T-helper 9 cell (primary cell): ENCODE measurements around the gene USP31.

Experiments
- DNase-seq: peaks from one replicate; pipeline ENCODE4 v3.0.0-alpha.2; 2020

Gene USP31

DNA sequence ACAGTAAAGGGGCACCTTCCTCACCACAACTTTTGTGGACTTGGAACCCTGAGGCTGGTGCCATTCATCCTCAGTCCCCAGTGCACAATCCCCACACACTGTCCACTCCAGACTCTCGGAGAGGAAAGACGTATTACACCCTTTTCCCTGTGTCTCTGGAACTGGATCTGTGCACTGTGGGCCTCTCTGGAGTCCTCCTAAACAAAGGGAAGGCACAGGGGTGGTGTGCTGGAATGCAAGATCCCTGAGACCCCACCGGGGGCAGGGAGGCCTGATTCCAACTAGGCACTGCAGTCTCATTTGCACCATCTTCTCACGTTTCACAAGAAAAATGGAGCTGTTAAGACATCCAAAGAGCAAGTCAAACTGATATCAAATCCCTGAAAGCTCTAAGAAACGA is 89.8 kb downstream of the USP31 start:
- DNase-seq, result no peak

DNA sequence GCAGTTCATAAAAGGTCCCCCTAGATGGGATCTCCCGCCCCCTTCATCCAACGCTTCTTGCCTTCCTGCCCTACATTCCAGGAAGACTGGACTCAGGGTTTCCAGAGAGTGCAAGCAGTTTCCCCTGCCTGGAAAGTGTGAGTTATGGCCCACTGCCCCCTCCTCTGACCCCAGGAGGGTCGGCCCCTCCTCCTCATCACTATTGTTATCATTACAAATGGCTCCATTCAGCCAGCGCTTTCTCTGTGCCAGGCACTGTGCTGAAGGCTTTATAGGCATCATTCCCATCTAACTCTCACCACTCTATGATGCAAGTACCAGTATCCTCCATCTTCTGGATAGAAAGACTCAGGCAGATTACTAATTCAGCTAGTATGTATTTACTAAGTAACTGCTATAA is 90.7 kb downstream of the USP31 start:
- no peak for DNase-seq

DNA sequence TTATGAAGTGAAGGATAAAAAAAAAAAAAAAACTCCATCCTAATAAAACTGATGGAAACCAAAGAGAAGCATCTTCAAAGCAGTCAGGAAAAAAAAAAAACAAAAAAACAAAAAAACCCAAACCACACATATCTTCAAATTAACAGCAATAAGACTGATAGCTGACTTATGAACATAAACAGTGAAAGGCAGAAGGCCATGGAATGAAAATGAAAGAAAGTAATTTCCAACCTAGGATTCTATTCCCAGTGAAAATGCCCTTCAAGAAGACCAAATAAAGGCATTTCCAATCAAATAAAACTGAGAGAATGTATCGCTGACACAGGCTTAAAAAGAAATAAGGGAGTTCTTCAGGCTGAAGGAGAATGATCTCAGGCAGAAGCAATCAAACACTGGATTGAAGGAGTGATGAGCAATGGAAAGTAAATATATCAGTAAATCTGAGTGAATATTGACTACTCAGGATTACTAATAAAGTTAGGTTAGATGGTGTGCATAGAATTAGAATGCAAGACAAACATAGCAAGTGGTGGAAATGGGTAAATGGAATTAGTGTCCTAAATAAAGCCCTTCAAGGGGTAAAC is 92.1 kb downstream of the USP31 start:
- no peak for DNase-seq

DNA sequence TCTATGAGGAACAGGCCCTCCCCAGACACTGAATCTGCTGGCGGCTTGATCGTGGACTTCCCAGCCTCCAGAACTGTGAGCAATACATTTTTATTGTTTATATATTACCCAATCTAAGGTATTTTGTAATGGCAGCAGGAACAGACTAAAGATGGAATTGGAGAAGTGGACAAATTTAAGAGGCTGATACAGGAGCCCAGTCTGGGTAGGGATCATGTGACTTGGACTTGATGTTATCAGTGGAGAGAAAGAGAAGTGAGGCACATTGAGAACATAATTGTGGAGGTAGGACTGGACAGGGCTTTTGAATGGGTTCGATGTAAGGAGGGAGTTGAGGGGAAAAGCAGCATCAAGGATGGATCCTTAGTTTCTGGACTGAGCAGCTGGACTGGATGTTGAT is 93.8 kb downstream of the USP31 start:
- no peak for DNase-seq

DNA sequence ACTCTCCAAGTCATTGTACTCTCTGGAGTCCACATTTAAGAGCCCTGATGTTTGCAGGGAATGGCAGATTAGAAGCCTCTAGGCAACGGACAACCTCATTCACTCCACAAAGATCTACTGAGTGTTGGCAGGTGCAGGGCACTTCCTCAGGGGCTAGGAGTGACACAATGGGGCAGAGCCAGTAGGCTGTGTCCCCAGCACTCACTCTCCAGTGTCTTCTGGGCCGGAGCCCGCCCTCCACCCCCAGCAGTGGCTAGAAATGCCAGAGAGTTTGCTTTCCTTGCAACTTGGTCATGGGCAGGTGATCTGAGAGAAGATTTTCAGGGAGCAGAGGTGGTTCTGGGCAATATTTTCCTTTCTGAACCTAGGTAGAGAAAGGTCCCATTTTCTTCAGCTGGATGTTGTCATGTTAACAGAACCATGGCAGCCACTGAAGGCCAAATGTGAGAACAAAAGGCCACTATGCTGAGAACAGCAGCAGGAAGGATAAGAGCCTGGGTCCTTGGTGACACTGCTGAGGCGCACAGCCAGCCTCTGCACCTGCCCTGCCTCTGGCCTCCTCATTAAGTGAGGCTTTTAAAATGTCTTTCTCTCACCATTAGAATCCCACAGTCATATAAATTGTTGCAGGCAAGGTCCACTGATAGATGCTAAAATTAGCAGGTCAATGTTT is 96.2 kb downstream of the USP31 start:
- DNase-seq, result no peak

DNA sequence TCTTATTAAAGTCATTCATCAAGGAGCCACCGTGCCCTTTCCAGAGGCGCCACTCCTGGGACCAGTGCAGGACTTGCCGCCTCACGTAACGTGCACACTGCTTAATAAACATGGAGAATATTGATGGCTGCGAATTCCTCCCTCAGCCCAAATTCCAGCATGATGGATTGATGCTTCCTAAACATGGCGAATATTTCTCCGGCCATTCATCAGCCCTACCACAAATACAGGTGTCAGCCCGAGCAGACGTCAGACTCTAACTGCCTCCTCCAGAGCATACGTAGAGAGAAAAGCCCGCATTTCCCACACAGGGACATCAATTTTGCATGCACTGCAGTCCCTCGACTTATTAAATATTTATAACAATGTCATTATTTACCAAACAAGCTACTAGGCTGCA is 97.0 kb downstream of the USP31 start:
- no peak for DNase-seq

DNA sequence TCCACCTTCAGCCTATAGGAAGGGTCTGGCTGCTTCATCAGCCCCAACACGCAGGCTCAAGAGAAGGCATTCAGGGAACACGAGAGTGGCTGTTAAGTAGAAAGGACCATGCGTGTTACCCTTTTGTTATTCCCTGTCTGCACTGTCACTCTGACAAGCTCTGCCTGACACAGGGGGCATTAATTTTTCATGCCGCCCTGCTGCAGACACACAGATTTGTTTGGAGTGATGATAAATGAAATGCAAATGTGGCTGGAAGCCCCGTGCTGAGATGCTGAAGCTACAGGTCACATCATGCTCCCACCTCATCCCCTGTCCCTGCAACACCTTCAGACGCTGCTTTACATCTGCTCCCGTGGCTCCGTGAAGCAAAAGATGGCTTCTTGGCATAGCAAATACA is 97.7 kb downstream of the USP31 start:
- no peak for DNase-seq

DNA sequence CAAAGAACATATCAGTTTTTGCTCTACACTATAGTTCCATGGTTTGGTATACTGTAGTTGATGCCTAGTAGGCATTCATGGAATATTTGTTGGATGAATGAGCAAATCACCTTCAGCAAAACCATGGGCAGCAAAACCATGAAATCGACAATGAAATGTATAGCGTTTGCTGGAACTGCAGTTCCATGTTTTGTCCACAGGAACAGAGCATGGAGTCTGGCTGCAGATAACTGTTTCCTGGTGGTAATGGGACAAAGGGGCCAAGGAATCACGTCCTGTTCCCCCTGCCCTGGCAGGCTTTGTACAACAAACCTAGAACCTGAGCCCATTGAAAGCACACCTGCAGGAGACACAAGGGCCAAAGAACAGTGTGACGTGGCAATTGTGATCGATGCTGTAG is 101.1 kb downstream of the USP31 start:
- no peak for DNase-seq

DNA sequence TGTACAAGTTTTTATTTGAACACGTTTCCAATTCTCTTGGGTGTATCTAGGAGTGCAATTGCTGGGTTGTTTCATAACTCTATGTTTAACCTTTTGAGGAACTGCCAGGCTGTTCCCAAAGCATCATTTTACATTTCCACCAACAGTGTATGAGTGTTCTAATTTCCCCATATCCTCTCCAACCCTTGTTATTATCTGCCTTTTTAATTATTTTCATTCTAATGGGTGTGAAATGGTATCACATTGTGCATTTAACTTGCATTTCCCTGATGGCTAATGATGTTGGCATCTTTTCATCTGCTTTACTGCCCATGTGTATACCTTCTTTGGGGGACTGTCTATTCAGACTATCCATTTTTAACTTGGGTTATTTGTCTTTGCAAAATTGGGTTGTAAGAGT is 104.2 kb downstream of the USP31 start:
- no peak for DNase-seq

DNA sequence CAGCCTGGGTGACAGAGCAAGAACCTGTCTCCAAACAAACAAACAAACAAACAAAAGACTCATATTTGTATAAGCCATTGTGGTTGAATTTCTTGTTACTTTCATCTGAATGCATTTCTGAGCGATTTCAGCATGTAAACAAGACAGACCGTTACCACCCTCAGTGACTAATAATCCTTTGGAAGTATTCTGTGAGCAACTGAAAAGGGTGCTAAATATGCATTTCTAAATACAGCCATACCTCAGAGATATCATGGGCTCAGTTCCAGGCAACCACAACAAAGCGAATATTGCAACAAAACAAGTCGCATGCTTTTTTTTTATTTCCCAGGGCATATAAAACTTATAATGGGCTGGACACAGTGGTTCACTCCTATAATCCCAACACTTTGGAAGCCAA is 109.0 kb downstream of the USP31 start:
- DNase-seq, result no peak

DNA sequence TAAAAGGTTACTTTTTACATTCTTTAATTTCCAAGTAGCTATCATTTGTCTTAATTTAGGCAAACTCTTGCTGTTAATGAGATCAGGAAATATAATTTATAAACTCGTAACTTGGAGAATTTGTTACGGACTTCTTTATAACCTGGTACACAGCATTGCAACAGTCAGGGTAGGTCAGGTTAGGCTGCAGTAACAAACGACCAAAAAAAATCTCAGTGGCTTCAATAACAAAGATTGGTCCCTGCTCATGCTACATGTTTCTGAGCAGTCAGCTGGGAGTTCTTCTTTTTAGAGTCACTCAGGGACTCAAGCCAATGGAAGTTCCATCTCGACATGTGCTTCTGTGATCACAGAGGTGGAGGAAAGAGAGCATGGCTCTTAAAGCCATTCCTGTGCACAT is 110.1 kb downstream of the USP31 start:
- DNase-seq, result no peak

DNA sequence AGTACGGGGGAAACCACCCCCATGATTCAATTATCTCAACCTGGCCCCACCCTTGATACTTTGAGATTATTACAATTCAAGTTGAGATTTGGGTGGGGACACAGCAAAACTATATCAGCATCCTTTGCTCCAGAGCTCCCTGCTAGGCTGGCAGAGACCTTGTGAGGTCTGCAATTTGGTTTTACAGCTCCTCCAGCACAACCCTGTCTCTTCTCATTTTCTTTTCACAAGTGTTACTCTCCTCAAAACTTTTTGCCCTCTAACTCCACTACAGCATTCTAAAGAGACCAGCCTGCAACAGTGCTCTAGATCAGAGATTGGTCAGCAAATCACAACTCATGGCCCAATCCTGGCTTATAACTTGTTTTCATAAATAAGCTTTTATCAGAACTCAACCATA is 114.0 kb downstream of the USP31 start:
- no peak for DNase-seq

DNA sequence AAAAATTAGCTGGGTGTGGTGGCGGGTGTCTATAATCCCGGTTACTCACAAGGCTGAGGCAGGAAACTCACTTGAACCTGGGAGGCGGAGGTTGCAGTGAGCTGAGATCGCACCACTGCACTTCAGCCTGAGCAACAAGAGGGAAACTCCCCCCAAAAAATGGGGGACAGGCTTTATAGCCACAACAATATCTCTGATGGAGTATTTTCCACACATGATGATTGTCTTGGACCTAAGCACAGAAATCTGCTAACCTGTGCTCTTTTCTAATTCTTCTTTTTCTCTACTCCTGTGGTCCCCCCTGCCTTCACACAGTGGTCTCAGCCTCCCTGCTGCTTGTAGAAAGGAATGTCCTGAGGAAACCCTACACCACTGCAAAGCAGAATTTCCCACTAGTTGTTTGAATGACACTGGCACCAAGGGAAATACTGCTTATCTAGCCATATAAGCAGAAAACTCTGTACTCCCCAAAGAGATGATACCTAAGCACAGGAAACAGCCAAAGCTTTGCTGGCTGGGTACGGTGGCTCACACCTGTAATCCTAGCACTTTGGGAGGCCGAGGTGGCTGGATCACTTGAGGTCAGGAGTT is 117.6 kb downstream of the USP31 start:
- no peak for DNase-seq

DNA sequence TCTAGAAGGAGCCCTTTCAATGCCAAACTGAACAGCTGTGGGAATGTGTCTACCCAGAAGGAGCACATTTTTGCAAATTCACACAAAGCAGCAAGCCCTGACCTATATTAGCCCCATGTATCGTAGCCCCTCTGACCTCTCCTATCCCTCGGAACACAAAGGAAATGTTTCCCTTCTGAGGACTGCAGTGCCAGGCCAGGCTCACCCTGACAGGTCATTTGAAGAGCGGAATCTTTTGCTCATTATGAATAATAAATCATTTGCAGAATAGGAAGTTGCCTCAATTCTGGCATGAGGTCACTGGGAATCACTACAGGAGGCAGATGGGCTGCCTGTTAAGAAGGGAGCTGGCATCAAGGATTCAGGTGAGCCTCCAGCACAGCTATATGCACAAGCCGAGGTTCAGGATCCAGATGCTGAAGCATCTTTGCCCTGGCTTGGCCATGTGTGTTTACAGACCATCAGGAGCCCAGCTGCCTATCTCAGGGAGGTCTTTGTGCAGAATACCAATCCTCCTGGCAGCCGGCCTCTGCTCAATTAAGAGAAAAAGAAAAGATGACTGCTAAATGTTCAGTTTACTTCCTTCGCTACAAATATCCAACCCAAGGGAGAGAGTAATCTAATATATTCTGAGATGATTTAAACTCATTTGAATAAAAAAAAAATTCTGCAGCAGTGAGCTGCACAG is 119.4 kb downstream of the USP31 start:
- no peak for DNase-seq

DNA sequence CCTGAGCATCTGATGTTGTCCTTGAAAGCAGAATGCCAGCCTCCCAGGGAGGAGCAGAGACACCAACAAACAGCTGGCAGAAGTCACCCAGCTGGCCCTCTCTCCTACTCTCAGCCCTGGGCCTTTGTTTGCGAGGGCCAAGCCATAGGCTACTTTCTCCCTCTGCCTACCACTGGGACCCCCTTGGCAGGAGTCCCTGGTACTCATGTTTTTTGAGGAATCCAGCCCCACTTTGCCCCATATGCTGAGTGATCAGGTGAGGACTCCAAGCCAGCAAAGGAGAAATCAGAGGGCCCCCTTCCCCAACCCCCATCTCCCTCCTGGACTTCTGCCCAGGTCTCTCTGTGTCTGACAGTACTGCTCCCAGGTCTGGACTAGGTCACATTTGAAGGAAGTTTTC is 121.9 kb downstream of the USP31 start:
- DNase-seq, result no peak

DNA sequence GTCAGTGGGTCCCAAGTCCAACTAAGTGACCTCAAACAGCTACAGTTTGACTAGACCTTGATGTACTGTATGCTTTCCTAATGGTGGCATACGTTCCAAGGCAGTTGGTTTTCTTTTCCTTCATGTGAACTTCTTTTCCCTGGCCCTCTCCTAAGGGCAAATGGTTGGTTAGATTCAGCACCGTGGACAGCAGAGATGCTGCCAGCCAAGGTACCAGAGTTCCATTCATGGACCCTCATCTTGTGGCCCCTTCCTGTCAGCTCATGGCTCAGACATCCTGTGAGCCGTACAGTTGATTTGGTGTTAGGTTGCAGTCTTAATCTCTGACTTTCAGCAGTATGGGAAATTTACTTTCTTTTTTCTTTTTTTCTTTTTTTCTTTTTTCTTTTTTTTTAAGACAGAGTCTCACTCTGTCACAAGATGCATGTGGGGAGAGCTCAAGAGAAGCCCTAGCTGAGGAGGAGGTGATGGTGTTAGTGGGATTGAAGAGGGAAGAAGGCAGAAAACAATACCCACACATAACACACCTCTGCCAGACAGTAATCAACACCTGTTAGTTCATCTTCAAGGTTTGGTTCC is 122.4 kb downstream of the USP31 start:
- no peak for DNase-seq

DNA sequence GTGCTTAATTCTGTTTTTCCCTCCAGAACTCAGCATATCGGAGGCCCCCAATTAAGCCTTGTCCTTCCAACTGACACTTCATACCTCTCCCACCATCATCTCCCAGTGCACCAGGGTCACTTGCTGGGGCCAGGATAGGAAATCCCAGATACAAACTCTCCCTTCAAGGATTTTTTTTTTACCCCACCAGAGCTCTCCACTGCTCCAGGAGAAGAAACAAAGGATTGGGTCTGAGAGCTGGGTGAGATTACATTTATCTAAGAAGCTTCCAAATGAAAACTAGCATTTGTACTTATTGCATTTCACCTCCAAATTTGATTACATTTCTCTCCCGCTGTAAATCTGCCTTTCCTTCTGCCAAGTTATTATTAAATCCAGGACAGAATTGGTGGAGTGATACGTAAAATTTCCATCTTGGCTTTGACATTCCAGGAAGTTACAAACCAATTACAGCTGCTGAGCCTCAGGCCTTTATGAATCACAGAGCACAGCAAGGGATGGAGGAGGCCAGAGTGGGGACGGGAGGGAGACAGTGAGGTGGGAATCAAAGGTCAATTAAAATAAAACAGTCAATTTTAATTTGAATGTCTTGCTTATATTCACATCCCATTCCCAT is 123.5 kb downstream of the USP31 start:
- no peak for DNase-seq

DNA sequence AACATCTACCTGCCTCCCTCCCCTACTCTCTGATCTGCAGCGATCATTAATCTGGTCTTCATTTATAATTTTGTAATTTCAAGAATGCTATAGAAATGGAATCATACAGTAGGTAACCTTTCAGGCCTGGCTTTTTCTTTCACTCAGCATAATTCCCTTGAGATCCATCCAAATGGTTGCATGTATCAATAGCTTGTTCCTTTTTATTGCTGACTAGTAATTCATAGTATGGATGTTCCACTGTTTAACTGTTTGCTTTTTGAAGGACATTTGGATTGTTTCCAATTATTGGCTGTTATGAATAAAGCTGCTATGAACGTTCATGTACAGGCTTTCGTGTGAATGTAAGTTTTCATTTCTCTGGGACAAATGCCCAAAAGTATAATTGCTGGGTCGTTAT is 125.2 kb downstream of the USP31 start:
- DNase-seq, result no peak

DNA sequence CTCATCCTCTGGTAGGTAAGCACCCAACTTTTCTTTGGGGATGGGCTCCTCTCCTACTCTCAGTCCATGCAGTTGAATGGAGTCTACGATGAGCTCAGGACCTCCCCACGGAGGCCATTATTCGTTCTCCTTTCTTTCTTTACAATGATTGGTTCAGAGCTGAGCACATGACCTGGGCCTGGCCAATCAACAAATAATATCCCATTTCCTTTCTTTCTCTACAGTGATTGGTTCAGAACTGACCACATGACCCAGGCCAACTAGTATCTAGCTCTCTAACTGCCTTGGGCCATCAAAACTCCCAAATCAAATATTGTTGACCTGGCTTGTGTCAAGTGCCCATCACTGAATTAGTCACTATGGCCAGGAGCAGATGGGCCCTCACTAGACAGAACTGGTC is 129.2 kb downstream of the USP31 start:
- DNase-seq, result no peak

DNA sequence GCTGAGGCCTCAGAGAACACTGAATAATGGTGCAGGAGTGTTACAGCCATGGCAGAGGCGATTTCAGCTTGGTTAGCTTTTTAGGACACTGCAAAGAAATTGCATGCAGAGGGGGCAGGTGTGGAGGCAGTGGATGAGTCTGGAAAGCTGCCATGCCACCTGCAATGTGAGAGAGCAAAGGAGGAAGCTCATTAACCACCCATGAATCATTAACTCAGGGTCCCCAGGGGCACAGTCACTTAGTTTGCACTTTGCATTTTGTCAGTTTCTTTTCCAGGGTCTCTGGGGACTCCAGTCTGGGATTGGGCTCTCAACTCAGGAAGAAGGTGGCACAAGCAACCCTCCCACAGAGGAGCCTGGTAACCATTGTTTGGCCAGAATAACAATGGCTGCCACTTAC is 132.9 kb downstream of the USP31 start:
- no peak for DNase-seq

DNA sequence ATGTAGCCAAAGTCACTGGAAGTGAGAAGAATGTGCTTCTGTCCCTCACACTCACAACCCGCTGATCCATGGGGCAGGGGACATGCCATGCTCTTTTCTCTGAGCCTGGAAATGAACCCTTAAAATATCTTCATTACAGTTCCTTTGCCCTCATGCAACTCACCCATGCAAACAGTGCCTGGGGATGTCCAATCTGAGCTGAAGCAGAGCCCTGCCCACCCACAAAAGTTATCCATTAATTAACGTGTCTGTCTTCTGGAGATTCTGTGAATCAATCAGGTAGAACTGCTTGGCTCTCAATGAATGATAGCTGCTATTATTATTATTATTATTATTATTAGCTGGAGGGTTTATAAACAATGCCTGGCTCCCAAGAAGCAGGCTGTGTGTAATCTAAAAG is 133.7 kb downstream of the USP31 start:
- no peak for DNase-seq

DNA sequence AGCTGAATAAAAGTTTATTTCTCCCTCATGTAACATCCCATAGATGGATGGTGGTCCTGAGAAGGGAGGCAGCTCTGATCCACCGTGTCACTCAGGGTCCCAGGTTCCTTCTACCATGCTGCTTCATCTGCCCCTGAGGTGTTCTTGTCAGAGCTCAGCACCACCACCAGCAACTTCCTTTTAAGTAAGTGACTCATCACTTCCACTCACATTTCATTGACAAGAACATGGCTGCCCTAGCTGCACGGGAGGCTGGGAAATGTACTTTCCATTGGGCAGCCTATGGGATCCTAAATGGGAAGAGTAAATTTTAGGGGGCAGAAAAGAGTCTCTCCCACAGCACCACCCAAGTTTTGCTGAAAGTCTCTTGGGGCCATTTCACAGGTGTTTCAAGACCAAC is 134.7 kb downstream of the USP31 start:
- DNase-seq, result no peak
